Activated naive CD4-positive, alpha-beta T cell treated with anti-CD3 and anti-CD28 coated beads, Interleukin-2, amount 50 U/mL, for 24 hours (primary cell): ENCODE results near the gene PCSK7.
"Not testable (repeated sequence)": the region's sequence is repeated elsewhere in the genome, so short reads cannot be mapped to it uniquely, and the experiment has no call there.

Experiments used
- H3K27ac Mint-ChIP-seq: one replicate; pipeline ENCODE4 v1.8.0; 2021; ENCODE audit warnings: mild to moderate bottlenecking, mixed read lengths
- H3K27me3 Mint-ChIP-seq: one replicate; pipeline ENCODE4 v1.8.0; 2021; ENCODE audit warnings: mixed read lengths
- H3K36me3 Mint-ChIP-seq: one replicate; pipeline ENCODE4 v1.8.0; 2021; ENCODE audit warnings: mixed read lengths
- H3K4me1 Mint-ChIP-seq: one replicate; pipeline ENCODE4 v1.8.0; 2021; ENCODE audit warnings: mixed read lengths
- H3K4me3 Mint-ChIP-seq: one replicate; pipeline ENCODE4 v1.8.0; 2021; ENCODE audit warnings: mild to moderate bottlenecking, mixed read lengths
- H3K9me3 Mint-ChIP-seq: one replicate; pipeline ENCODE4 v1.8.0; 2021; ENCODE audit warnings: mixed read lengths

The PCSK7 gene

DNA sequence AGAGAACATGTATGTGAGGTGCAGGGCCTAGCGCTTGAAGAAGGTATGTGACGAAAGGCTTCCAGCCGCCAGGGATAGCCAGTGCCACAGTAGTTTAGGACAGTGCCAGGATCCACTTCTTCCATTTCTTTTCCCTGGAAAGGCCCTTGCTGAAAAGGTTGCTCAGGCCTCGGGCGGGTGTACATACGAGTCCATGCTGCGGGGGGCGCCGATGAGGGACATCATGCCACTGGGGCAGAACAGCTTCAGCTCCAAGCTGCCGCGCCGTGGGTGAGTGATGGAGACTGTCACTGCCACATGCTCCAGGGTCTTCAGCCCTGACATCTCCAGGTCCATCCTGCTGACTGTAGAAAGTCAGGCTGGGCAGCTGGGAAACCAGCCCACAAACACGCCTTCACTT lies 23.2 kb downstream of the PCSK7 start:
- H3K36me3 Mint-ChIP-seq: peaks cover 18% of the 10 kb centered on the region
- H3K4me1 Mint-ChIP-seq, H3K4me3 Mint-ChIP-seq, H3K27me3 Mint-ChIP-seq, H3K27ac Mint-ChIP-seq, H3K9me3 Mint-ChIP-seq: not testable (repeated sequence)

DNA sequence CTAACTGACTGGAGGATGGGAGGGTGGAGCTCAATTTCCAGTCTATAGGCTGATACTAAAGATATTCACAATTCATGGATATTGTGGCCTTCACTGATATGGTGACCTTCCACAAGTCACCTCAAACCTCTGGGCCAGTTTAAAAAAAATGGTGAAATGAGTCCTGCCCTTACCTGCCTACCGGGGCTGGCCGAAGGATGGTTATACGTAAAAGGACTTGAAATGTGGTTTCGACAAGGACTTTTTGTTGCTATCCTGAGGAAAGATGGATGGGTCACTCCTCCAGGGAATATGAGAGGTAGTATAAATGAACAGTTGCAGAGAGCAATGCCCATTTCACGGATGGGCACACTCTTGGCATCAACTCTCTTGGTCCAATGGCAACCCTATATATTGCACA lies 24.4 kb downstream of the PCSK7 start:
- peaks cover 12% of the 10 kb centered on the region for H3K36me3 Mint-ChIP-seq
- not testable (repeated sequence) for H3K4me3 Mint-ChIP-seq, H3K9me3 Mint-ChIP-seq, H3K27ac Mint-ChIP-seq, H3K4me1 Mint-ChIP-seq, H3K27me3 Mint-ChIP-seq

DNA sequence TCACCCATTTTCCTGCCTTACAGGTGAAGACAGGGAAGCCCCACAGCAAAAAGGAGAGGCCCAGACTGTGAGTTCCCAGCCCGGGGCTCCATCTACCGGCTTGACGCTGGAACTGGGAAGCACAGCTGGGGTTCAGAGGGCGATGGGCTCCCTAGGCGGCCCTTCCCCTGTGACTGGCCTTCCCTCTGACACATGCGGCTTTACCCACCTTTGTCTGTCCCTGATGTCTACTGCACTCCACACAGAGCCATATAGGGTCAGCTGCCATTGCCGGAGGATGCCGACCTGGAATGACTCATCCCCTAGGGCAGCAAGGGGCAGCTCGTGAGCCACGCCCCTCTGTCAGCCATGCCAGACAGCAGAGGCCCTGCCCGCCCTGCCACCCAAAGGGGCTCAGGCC lies 25.0 kb downstream of the PCSK7 start:
- H3K36me3 Mint-ChIP-seq: peaks cover 12% of the 10 kb centered on the region
- H3K4me3 Mint-ChIP-seq, H3K4me1 Mint-ChIP-seq, H3K27ac Mint-ChIP-seq, H3K27me3 Mint-ChIP-seq, H3K9me3 Mint-ChIP-seq: not testable (repeated sequence)

DNA sequence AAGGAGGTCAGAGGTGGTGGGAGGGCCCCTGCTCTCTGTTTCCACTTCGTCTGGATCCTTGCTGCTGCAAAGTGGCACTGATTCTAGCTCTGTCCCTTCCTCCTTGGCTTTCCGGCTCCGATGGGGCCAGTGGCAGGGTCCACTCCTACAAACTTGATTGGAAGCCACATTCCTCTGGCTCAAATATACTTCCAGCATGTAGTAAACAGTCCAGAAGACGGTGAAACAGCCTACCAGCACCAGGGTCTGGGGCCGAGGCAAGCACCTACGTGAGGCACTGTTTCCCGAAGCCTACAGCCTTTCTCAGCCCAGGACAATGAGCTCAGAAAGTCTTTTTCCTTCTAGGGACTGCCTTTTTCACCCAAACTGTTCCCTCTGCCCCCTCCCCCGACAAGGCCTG lies 25.8 kb downstream of the PCSK7 start:
- not testable (repeated sequence) for H3K27me3 Mint-ChIP-seq, H3K4me3 Mint-ChIP-seq, H3K4me1 Mint-ChIP-seq, H3K9me3 Mint-ChIP-seq, H3K36me3 Mint-ChIP-seq
- peak overlapping the region; percentile 76 for H3K27ac Mint-ChIP-seq

DNA sequence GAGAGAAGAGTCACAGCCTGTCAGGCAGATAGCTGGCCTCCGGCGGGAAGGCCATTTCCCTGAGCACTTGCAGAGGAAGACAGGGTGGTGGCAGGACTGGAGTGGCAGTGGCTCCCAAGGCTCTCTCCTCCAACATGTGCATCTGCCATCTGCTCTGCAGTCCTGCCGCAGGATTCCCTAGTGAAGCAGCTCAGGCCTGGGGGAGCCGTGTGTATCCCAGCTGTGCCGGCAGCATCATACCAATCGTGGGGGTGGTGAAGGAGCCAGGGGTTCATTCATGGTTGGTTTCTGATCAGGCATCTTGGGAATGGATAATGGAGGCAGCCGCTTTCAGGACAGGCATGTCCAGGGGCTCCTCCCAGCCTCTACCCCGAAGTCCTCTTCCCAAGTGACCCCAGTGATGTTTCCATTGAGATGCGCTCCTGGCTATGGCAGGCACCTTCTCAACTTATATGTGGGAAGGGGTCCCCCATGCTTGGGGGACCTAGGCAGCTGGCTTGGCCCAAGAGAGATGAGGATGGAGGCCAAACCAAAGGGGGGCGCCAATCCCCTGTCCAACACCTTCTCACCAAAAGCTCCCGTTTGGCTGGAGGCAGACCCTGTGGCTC lies 26.6 kb downstream of the PCSK7 start:
- peak overlapping the region; percentile 46 for H3K27ac Mint-ChIP-seq
- no peaks in the 10 kb centered on the region for H3K9me3 Mint-ChIP-seq
- no peak overlapping the region for H3K4me3 Mint-ChIP-seq
- H3K4me1 Mint-ChIP-seq: no peaks in the 10 kb centered on the region
- H3K27me3 Mint-ChIP-seq: no peaks in the 10 kb centered on the region
- H3K36me3 Mint-ChIP-seq: peaks cover 7% of the 10 kb centered on the region

DNA sequence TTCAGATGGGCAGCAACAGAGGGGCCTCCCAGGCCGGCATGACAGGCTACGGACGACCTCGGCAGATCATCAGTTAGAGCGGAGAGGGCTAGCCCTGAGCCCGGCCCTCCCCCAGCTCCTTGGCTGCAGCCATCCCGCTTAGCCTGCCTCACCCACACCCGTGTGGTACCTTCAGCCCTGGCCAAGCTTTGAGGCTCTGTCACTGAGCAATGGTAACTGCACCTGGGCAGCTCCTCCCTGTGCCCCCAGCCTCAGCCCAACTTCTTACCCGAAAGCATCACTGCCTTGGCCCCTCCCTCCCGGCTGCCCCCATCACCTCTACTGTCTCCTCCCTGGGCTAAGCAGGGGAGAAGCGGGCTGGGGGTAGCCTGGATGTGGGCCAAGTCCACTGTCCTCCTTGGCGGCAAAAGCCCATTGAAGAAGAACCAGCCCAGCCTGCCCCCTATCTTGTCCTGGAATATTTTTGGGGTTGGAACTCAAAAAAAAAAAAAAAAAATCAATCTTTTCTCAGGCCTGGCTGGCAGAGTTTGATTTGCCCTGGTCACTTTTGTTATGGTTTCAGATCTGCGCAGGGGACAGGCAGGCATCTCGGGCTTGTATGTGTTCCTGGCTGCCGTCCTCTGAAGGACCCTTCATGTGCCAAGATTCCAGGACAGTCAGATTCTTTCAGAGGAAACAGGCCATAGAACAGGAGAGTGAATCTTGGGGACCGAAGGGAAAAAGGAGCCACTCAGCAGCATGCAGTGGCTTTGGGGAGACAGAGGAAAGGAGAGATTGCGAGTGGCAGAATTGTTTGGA lies 27.4 kb downstream of the PCSK7 start:
- Mint-ChIP-seq H3K27ac (no peak overlapping the region), H3K36me3 (peaks cover 4% of the 10 kb centered on the region), H3K4me1 (no peaks in the 10 kb centered on the region), H3K9me3 (no peaks in the 10 kb centered on the region), H3K27me3 (no peaks in the 10 kb centered on the region), H3K4me3 (no peak overlapping the region)

DNA sequence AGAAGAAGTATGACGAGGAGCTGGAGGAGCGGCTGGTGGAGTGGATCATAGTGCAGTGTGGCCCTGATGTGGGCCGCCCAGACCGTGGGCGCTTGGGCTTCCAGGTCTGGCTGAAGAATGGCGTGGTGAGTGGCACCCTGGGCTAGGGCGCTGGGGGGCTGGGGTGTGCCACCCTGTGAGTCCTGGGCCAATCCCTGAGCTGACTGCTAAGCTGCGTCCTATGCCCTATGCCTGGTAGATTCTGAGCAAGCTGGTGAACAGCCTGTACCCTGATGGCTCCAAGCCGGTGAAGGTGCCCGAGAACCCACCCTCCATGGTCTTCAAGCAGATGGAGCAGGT lies 28.8 kb downstream of the PCSK7 start:
- H3K4me1 Mint-ChIP-seq: peaks cover 5% of the 10 kb centered on the region
- peaks cover 4% of the 10 kb centered on the region for H3K36me3 Mint-ChIP-seq
- H3K27me3 Mint-ChIP-seq: no peaks in the 10 kb centered on the region
- peak overlapping the region; percentile 52 for H3K27ac Mint-ChIP-seq
- no peak overlapping the region for H3K4me3 Mint-ChIP-seq
- H3K9me3 Mint-ChIP-seq: no peaks in the 10 kb centered on the region

DNA sequence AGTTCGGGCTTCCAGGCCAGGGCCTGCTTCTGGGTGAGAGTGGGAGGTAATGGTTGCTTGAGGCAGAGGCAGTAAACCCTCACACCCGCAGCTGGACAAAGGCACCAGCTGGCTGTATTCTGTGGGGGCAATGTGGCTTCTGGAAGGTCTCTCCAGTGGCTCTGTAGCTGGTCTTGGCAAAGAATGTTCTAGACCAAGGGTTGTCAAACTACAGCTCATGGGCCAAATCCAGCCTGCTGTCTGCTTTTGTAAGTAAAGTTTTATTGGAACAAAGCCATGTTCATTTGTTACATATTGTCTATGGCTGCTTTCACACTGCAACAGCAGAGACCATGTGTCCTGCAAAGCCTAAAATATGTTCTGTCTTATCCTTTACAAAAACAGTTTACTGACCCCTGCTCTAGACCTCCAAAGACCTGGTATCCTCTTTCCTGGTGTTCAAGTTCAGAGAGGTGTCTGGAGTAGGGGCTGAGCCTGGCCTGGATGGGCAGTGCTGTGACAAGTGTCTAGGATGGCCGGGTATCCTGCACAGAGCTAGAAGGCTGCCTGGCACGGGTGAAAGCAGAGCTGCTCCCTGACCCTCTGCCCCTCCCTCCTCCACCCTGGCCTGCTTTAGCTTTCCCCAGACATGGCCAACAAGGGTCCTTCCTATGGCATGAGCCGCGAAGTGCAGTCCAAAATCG lies 29.3 kb downstream of the PCSK7 start:
- Mint-ChIP-seq H3K27me3 (no peaks in the 10 kb centered on the region), H3K4me3 (no peak overlapping the region), H3K36me3 (peaks cover 4% of the 10 kb centered on the region), H3K27ac (no peak overlapping the region), H3K4me1 (peaks cover 5% of the 10 kb centered on the region), H3K9me3 (no peaks in the 10 kb centered on the region)

DNA sequence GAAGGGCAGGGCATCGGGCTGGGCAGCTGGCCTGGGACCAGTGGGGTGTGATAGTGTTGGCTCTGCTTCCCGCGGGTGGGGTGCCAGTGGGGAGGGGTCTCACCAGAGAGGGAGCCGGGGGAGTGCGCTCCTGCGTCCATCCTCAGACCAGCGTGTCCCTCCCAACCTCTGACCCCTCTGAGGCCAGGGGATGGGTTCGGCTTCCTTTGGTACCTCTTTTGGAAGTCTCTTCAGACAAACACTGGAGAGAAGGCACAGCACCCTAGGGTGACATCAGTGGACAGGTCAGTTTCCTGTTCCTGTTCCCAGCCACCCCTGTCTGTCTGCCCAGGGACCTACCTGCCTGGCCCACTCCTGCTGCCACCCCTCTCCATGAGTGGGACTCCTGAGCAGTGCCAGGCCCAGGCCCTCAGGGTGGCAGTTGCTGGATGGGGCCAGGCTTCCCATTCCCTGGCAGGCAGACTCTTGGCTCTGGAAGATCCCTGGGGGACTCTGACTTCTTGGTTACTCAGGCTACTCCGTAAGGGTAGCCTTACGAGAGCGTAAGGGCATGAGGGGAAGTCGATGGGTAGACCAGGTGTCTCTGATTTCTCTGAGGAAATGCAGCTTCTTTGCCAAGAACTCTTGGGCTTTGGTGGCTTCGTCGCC lies 30.1 kb downstream of the PCSK7 start:
- Mint-ChIP-seq H3K9me3 (no peaks in the 10 kb centered on the region), H3K27me3 (no peaks in the 10 kb centered on the region), H3K4me3 (no peak overlapping the region), H3K27ac (no peak overlapping the region), H3K4me1 (peaks cover 5% of the 10 kb centered on the region), H3K36me3 (peaks cover 4% of the 10 kb centered on the region)

DNA sequence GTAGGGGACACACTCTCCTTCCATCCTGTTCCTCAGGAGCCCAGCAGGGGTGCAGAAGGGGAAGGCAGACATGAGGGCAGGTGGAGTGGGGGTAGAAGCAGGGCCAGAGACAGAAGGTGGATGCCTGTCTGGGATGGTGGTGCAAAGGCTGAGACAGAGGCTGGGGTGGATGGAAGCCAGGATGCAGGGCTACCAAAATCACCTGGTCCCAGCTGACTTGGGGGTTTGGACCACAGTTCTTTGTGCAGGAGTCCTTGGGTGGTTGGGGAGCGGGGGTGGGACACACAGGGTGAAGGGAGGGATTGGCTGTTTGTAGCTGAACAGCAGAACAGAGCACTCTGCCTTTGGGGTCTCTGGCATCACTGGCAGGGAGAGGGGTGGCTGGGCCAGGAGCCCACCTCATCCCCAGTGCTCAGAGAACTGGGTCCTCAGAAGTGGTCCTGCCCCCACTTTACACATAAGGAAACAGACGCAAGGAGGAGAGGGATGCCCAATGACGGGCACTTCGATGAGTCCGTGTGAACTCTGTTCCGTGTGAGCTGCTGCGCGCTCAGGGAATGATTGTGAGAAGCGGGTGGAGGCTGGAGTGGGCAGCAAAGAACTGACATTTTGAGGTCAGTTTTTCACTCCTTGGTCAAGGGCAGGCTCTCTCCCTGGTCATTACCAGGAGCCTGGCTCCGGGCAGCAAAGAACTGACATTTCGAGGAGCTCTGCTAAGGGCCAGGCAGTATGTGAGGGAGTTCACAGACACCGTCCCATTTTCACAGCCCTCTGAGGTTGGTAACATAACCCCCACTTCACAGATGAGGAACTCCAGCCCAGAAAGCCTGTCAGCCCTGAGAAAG lies 30.8 kb downstream of the PCSK7 start:
- Mint-ChIP-seq H3K36me3 (peaks cover 4% of the 10 kb centered on the region), H3K4me3 (no peak overlapping the region), H3K27me3 (no peaks in the 10 kb centered on the region), H3K27ac (no peak overlapping the region), H3K4me1 (peaks cover 5% of the 10 kb centered on the region), H3K9me3 (no peaks in the 10 kb centered on the region)

DNA sequence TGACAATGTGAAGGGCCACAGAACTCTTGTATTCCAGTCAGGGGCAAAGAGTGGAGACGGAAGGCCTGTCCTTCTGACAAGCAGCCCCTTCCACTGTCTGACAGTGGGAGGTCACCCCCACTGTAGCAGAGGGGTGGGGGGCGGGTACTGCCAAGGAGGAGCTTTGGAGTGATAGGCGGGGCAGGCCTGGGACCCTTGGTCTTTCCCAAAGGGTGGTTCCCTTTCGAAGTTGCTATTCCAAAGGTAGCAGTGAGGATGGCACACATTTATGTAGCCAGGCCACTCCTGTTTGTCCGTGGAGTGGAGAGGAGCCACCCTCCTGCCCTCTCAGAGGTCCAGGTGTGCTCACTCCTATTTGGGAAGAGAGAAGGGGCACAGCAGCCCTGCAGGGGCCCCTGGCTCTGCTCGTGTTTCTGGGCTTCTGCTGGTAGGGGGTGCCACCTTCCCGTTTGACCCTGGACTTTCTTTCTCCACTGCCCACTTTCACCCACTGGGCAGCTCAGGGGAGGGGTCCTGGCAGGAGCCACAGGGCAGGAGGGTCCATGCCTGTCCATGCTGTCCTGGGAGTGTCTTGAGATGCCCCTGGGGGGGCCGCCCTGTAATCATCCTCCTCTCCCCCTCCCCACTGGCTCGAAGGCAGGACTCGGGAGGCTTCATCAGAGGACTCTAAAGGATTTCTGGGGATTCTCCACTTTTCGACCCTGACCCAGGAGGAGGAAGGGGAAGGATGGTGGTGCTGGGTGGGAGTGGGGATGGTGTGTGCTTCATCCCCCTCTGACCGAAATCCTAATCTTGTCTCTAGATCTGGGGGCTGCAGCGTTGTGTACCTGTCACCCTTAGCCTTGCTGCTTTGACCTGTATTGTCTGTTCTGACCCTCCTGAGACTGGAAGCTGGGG lies 31.7 kb downstream of the PCSK7 start:
- H3K27ac Mint-ChIP-seq: no peak overlapping the region
- no peaks in the 10 kb centered on the region for H3K9me3 Mint-ChIP-seq
- no peak overlapping the region for H3K4me3 Mint-ChIP-seq
- no peaks in the 10 kb centered on the region for H3K27me3 Mint-ChIP-seq
- peaks cover 5% of the 10 kb centered on the region for H3K4me1 Mint-ChIP-seq
- H3K36me3 Mint-ChIP-seq: peaks cover 6% of the 10 kb centered on the region

DNA sequence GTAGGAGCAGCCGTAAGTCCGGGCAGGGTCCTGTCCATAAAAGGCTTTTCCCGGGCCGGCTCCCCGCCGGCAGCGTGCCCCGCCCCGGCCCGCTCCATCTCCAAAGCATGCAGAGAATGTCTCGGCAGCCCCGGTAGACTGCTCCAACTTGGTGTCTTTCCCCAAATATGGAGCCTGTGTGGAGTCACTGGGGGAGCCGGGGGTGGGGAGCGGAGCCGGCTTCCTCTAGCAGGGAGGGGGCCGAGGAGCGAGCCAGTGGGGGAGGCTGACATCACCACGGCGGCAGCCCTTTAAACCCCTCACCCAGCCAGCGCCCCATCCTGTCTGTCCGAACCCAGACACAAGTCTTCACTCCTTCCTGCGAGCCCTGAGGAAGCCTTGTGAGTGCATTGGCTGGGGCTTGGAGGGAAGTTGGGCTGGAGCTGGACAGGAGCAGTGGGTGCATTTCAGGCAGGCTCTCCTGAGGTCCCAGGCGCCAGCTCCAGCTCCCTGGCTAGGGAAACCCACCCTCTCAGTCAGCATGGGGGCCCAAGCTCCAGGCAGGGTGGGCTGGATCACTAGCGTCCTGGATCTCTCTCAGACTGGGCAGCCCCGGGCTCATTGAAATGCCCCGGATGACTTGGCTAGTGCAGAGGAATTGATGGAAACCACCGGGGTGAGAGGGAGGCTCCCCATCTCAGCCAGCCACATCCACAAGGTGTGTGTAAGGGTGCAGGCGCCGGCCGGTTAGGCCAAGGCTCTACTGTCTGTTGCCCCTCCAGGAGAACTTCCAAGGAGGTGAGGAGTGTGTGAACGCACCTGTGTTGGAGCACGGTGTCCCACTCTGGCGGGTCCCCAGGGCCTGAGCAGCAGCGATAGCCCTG lies 32.6 kb downstream of the PCSK7 start, which contains the start of gene TAGLN:
TSS of gene TAGLN (plus strand) at position 318 of the 863 bp plus-strand sequence. CDS start 3,644 bp downstream, outside the sequence.
- no peak within 1 kb of the TSS for H3K4me3 Mint-ChIP-seq
- H3K4me1 Mint-ChIP-seq: peaks cover 5% of the 10 kb centered on the region
- H3K27me3 Mint-ChIP-seq: no peaks in the 10 kb centered on the region
- H3K9me3 Mint-ChIP-seq: no peaks in the 10 kb centered on the region
- peaks cover 4% of the 10 kb centered on the region for H3K36me3 Mint-ChIP-seq
- no peak within 1 kb of the TSS for H3K27ac Mint-ChIP-seq

DNA sequence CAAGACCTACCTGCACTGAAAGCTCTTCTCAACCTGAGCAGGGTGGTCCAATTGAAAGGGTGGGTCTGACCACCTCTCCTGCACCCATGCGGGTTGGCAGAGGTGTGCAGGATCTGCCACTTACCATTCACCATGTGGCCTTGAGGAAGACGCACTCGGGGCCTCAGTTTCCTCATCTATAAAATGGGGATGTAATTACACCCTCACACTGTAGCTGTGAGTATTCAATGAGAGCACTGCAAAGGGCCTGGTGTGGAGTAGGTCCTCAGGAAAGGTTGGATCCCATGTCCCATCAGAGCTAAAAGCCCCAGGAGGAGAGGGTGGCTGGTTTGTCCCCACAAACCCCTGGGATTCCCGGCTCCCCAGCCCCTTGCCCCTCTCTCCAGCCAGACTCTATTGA lies 33.3 kb downstream of the PCSK7 start:
- no peaks in the 10 kb centered on the region for H3K27me3 Mint-ChIP-seq
- no peak overlapping the region for H3K4me3 Mint-ChIP-seq
- H3K4me1 Mint-ChIP-seq: peaks cover 5% of the 10 kb centered on the region
- peaks cover 2% of the 10 kb centered on the region for H3K36me3 Mint-ChIP-seq
- no peaks in the 10 kb centered on the region for H3K9me3 Mint-ChIP-seq
- H3K27ac Mint-ChIP-seq: no peak overlapping the region
